ENCODE data around the gene GALM.
"Not testable (repeated sequence)": the region's sequence is repeated elsewhere in the genome, so short reads cannot be mapped to it uniquely, and the experiment has no call there.

GALM gene

GRCh38 chr2:38740851-38741731, 75.2 kb downstream of the GALM start:
- DNase-seq (ENCODE audit: low spot score): peak; percentile 49

GRCh38 chr2:38742797-38743559, 77.1 kb downstream of the GALM start:
- DNase-seq (ENCODE audit: low spot score): no peak

- DNase-seq (ENCODE audit: low spot score): no peak
Observed at GRCh38 chr2:38743672-38744398, 77.9 kb downstream of the GALM start.

DNA sequence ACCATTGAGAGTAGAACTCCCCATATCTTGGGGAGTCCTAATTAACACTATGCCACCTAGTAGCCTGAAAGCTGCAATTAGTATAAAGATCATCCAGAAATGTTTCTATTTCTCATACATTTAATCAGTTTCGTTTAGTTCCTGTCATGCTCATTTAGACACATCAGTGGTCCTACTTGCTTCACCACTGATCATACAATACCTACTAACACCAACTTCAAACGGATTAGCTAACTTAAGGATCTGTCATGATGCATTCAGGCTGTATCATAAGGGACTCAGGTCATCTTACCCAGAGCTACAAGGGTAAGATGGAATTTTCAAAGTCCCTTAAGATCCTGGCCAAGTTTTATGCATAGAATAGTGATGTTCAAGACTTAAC, 78.5 kb downstream of the GALM start:
- no peak for DNase-seq (ENCODE audit: low spot score)

GRCh38 chr2:38745267-38745666, 79.4 kb downstream of the GALM start:
- no peak for DNase-seq (ENCODE audit: low spot score)

DNA sequence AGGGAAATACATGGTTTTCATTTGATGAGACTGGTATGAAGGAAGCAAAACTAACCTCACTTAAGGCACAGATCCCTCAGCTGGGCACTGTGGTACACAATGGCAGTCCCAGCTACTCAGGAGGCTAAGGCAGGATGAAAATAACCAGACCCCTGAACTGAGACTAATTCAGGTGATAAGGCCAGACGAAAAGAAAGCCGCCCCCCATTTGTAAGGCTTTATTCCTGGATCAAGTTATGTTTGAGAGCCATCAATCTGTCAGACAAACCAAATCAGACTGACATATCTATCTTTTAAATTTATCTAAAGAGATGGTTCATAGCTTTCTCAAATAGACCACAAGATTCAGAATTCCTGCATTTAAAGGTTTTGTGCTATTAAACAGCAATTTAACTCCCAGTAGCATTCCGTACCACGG, 81.1 kb downstream of the GALM start:
- no peak for DNase-seq (ENCODE audit: low spot score)

- no peak for DNase-seq (ENCODE audit: low spot score)
Observed at GRCh38 chr2:38747819-38748218, 81.9 kb downstream of the GALM start.

DNA sequence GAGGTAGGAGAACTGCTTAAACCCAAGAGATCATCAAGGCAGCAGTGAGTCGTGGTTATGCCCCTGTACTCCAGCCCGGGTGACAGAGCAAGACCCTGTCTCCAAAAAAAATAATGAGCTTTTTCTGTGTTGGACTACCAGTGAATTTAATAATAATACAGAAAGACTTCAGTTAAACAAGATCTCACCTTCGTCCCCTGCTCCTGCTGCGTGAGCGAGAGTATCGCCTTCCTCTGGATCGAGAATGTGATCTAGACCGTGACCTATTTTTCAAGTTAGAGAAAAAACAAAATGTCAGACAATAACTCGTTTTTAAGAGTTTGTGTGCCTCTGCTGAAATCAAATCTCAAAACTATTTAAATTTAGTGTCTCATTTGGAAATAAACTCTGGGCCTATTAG, 82.5 kb downstream of the GALM start:
- no peak for DNase-seq (ENCODE audit: low spot score)

DNA sequence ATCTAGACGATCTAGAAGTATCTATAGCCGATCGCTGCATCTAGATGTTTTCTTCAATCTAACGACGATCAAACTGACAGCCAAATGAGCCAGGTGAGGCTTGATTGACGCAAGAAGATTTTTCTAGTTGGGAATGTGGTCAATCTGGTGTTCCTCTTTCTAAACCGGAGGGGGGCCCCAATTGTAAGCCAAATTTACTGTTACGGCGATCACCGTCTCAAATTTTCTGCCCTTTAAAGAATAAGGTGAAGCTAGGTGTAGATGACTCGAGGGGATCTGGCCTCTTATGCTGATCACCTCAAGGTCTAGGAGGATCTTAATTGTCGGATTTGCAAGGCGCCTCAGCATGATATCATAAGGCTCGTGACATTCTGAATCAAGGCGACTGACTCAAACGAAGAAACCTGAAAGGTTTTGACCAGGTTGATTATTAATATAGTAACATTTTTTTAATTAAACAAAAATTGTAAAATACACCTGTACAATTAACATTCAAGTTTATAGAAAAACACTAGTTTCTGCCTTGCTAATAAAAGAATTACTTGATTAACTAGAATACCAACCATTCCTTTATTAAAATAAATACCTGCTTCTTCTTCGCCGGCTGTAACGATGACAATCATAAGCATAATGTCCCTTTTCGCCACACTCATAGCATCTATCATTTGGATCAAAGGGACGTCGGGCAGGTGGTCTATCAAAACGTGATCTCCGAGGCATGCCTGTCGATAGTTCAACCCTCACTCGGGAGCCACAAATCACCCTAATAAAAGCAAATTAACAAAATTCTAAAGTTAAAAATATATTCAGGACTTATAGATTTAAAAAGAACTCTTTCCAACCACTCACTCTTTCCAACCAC, 83.3 kb downstream of the GALM start:
- DNase-seq (ENCODE audit: low spot score): no peak

DNA sequence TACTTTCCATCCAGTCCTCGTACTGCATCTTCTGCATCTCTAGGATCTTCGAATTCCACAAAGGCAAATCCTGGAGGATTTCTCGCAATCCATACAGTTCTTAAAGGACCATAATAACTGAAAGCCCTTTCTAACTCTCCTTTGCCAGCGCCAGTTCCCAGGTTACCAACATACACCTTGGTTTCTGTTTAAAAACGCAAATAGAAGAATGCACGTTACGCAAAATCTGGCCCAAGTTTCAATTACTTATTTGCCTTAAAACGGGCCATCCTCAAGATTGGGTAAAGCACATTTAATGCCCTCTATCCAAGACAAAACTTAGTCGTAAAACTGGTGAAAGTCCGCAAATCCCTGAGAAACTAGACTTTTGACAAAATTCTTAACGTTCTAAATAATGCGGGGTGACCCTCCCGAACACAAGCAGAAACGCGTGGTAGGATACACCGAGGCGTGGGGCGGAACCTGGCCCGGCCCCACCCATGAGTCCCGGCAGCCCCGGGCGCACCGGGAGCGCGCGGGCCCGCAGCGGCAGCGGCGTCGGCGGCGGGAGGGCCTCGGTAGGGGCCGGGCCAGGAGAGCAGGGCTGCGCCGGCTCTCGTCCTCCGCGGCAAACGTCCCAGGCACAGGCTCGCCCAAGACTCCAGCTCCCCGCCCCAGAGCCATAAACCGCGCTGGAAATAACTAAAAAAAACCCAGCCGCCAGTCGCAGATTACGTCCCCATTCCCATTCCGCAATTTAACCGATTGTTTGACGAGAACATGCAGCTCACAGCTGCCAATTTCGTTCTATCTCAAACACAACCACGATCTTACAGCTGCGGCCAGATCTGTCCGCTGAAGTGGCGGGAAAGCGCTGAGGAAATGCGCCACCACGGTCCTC, 84.3 kb downstream of the GALM start:
- DNase-seq (ENCODE audit: low spot score): peak; percentile 71

DNA sequence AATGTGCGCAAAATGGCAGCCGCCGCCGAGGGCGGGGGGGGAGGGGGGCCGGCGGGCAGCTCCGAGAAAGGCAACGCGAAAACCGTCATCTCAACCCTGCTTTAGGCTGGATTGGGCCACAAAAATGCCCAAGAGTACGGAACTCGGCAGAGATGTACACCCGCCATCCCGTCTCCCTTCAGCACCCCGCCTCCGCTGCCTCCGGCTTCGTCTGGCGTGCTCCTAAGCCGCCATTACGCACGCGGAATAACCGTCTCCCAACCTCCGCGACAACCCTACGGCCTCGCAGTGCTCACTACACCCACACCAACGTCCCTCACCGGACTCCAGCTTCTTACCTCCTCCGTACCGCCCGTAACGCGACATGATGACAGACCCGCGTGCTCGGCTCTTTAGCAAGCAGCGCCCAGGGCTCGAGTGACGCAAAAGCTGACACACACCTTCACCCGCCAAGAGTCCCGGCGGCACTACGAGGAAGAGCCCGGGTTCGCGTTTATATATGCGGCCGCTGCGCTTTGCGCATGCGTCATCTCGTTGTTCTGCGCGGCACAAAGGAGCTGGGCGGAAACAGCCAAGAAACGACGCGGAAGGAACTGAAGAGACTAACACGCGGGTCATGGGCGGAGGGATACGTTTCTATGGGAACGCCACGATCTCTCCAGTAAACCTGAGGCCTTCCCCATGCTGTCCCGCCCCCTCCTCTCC, 85.1 kb downstream of the GALM start, which contains the start of gene SRSF7:
Gene SRSF7 (minus strand): TSS at position 471 of the 705 bp plus-strand sequence. CDS start 105 bp downstream, at position 366.
- DNase-seq (ENCODE audit: low spot score): peak; percentile 97

DNA sequence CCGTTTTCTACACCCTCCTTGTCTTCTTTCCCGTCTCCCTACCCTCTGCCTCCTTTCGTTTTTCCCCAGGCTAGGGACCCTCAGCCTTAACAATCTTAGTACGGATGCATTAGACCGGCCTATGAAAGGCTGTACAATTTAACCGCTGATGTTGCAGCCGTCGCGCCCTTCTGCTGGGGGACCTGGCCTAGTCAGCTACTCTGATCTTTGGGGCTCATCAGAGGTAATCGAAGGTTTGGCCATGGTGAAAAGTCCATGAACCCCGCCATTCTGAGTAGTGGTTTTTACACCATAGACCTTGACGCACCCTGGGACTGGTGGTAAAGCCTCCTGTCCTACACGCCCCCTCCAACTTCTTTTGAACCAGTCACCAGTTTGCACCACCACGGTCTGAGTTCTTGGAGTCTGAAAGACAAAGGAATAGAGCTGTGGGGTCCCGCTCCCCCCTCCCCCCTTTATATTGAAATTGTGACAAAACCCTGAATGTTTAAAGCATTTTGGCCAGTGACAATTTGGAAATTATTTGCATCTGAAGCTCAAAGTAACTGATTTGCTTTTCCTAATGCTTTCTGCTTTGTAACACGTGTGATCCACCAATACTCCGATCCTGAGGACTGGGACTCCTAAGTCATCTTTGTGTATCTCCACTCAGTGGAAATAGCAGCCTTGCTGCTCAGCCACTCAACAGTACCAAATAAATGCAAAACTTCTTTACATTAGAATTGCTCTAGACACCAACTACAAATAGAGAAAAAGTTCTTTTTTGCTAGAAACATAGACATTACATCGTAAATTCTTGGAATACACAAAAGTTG, 85.9 kb downstream of the GALM start:
- DNase-seq (ENCODE audit: low spot score): no peak

DNA sequence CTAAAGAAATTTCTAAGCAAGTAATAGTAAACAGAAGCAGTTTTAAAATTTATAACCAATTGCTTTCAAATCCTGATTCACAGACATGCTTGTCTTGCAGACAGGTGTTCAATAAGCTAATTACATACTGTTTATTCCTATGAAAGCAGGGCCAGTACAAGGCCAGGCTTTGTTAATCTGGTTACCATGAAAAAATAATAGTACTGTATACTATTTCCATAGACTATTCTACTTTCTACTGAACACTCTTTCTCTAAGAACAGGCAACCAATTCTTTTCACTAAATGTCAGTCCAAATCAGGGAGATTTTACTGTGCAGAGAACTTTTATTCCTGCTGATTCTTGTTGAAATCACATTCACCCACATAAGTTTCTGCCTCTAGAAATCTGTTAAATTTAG, 88.1 kb downstream of the GALM start:
- no peak for DNase-seq (ENCODE audit: low spot score)

DNA sequence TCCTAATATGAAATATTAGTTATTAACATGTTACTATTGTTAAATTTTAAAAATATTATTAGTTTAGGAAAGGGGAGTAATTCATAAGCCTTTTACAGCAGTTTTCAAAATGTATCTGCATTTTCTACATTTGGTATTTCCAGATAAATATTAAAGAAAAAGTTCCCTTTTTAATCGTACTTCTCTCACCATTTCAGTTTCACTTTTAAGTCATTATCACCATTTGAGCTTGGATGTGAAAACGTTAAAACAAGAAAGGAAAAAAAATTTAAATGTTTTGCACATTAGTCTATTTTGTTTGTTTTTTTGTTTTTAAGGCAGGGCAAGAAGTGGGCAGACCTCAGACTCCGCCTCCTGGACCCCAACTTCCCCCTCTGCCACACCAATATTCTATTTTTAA, 88.6 kb downstream of the GALM start:
- DNase-seq (ENCODE audit: low spot score): no peak

DNA sequence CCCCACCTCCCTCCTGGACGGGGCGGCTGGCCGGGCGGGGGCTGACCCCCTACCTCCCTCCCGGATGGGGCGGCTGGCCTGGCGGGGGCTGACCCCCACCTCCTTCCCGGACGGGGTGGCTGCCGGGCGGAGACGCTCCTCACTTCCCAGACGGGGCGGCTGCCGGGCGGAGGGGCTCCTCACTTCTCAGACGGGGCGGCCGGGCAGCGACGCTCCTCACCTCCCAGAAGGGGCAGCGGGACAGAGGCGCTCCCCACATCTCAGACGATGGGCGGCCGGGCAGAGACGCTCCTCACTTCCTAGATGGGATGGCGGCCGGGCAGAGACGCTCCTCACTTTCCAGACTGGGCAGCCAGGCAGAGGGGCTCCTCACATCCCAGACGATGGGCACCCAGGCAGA, 90.0 kb downstream of the GALM start:
- DNase-seq (ENCODE audit: low spot score): not testable (repeated sequence)

GRCh38 chr2:38763228-38763627, 97.3 kb downstream of the GALM start:
- DNase-seq (ENCODE audit: low spot score): no peak

- no peak for DNase-seq (ENCODE audit: low spot score)
Observed at GRCh38 chr2:38763728-38764127, 97.8 kb downstream of the GALM start.

DNA sequence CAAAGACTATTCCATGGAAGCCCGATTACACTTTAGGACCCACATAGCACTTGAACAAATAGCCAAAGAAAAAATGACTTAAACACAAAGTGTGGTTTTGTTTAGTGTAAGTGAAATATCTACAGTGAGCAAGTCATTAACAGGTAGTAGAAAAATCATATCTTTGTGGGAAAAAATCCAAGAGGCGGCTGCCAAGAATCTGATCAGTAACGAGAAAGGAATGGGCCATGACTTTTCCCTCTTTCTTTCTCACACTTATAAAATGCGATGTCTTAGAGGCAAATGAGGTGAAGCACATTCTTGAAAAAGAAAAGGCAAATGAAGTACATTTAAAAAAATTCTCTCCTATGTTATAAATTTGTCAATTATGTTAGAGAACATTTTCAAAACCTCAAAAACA, 99.2 kb downstream of the GALM start:
- DNase-seq (ENCODE audit: low spot score): no peak

- DNase-seq (ENCODE audit: low spot score): no peak
Observed at GRCh38 chr2:38765551-38765950, 99.6 kb downstream of the GALM start.
